Ammon's horn (tissue), 1 donor: ENCODE data around the gene VPS37C.
"Not testable (repeated sequence)": the region's sequence is repeated elsewhere in the genome, so short reads cannot be mapped to it uniquely, and the experiment has no call there.

ENCODE experiments used
- DNase-seq: peaks from one replicate; pipeline ENCODE4 v3.0.0-alpha.2; 2016; ENCODE audit warnings: low spot score

Gene VPS37C

GRCh38 chr11:61117168-61117520 is 44.1 kb downstream of the VPS37C start:
- no peak for DNase-seq

DNA sequence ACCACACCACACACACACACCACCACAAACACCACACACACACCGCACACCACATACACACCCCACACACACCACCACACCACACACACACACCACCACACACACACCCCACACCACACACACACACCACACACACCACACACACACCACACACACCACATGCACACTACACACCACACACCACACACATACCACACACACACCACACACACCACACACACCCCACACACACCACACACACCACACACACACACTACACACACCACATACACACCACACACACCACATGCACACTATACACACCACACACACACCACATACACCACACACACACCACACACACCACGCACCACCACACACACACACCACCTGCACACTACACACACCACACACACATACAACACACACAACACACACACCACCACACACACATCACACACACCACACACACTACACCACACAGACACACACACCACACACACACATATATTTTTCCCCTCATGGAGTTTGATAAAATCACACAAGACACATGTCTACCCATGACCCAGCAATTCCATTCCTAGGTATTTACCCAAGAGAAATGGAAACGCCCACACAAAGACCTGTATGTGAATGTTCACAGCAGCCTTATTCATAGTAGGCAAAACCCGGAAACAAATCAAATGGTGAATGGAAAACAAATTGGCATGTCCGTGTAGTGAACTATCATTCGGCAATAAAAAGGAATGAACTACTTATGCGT is 44.6 kb downstream of the VPS37C start:
- no peak for DNase-seq

DNA sequence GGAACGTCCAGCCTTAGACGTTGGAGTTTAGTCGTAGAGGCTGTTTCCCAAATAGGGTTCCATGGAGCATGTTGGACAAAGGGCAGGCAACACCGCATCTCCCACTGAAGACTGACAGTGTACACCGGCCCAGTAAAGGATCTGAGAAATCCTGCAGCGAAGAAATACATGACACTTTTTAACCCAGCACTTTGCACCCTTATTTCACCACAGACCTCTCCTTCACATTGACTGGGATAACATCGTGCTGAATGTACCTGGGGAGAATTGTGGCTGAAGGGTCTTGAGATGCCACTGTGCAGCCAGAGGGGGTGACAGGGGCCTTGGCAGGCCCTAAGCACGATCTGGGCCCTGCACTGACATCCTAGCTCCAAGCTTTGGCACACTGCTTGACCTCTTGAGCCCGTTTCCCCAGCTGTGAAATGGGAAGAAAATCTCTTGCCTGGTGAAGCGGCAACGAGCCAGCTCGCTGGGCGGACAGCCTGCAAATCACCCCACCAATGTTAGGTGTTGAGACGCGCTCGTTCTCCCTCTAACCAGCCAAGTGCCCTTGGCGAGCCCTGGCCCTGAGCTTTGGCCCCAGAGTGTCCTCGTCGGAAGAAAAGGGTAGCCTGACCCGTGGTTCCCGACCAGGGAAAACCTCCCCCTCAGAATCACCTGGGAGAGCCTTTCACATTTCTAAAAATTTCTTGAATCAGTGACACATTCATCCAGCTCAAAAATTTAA is 45.6 kb downstream of the VPS37C start:
- DNase-seq, result no peak

GRCh38 chr11:61114913-61115312 is 46.3 kb downstream of the VPS37C start:
- DNase-seq, result no peak

DNA sequence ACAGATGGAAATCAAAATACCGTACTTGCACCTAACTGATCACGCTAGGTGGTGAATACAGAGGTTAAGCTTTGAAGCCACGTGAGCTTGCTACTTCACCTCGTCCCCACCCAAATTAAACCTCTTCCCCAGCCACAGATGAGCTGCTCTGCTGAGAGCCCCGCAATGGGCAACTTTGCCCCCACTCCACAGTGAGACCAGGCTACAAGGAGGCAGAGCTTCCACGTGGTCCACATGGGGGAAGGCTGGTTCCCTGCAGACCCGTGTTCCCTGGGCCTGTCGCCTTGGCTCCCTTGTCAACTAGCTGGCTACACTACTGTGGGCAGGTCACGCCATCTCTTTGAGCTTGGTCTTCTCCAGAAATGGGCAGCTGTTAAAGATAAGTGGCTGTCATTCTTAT is 48.0 kb downstream of the VPS37C start:
- no peak for DNase-seq

DNA sequence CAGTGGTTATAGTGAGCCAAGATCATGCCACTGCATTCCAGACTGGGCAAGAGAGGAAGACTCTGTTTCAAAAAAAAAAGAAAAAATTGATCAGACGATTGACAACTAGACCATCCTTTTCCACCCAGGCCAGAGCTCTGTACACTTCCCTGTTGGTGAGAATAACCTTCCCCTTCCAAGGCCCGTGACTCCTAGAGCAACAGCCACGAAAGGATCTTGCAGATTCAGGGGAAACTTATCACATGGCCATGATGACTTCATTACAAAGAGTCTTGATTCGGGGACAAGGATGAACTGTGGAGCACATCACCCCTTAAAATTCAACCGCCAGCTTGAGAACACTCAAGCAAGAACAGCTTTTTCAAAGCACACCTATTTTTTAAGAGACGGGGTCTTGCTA is 48.7 kb downstream of the VPS37C start:
- no peak for DNase-seq

DNA sequence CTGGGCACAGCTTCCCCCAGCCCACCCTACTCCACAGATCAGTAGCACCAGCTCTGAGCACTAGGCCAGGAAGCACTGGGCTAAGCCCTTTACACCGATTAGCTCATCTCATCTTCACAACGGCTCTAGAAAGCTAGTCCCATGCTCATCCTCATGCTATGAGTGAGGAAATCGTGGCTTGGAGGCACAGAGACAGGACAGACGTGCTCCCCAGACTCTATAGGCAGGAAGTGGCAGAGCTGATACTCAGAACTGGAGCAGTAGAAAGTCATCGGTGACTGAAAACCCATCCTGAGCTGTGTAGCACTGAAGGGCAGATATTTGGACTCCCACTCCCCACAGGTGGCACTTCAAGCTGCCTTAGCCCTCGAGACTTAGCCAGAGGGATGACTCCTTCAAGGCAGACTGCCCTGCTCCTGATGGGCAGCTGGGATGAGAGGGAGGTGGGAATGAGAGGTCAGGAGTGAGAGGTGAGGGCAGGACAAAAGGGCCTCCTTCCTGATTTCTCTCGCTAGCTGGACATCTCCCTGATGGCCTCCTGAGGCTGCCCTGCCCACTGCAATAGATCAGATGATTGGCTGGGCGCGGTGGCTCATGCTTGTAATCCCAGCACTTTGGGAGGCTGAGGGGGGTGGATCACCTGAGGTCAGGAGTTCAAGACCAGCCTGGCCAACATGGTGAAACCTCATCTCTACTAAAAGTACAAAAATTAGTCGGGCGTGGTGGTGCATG is 49.3 kb downstream of the VPS37C start:
- DNase-seq, result no peak

DNA sequence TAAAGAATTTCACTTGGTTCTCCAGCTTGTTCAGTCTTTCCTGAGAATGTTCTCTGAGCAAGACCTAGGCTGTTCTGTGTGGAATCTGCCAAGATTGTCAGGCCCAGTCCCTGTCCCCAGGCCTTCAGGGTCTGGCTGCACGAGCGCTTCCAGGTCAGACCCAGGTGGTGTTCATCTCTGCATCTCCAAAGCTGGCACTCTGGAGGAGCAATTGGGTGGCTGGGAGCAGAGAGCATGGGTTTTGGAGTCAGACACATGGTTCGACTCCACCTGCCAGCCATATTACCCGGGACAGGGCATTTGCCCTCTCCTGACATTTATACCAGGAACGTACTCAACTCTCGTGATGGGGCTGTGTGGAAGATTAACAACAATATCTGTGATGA is 50.2 kb downstream of the VPS37C start:
- no peak for DNase-seq

- DNase-seq, result no peak
Measured at GRCh38 chr11:61110255-61111049, 50.8 kb downstream of the VPS37C start.

DNA sequence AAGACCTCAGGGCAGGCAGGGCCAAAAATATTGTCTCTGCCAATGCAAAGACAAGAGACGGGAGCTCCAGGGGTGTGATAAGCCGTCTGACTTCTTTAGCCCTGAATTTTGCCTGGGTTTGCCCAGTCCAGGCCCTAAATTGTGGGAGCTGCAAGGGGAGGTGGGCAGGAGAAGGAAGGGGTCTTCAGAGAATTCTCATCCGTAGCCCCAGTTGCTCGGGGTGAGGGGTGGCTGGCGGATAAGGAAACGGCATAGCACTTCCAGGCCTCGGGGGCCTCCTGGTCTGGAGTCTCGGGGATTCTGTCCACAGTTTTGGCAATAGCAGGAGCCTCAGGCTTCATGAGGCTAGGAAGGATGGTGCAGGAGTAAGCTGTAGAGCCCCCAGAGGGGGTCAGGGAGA is 51.6 kb downstream of the VPS37C start:
- no peak for DNase-seq

- no peak for DNase-seq
Measured at GRCh38 chr11:61108847-61109585, 52.2 kb downstream of the VPS37C start.

DNA sequence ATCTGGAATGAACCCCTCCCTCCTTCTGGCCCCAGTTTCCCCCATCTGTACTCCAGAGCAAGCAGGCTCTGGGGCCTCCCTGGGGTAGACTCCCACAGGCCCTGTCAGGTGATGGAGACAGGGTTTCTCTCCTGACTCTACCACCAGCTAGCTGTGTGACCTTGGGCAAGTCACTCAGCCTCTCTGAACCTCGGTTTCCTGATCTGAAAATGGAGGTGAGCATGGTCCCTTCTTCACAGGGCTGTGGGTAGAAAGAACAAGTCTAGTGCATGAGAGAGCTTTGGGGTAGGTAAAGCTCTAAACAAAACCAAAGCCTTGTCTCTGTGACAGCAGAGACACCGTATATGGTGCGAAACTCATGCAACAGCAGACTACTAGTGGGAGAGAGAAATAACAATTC is 53.3 kb downstream of the VPS37C start:
- no peak for DNase-seq

DNA sequence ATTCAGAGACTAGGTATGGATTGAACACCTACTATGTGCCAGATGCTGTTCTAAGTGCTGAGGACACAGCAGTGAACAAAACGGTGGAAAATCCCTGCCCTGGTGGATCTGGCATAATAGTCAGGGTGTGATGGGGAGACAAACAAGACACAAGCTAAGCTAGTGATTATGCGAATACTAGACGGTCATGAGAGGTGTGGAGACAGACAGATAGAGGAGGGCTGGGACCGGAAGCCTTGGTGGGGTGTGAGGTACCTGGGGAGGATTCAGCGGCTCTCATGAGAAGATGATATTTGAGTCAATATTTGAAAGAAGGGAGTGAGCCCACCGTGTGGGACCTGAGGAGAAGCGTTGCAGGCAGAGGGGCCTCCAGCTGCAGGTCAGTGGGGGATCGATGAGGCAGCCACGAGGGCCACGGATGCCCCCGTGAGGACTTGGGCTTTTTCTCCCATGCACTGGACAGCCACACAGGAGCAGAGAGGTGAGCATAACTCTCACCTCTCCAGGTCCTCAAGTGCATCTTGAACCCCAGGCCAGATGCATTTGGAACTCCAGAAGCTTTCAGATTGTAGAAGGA is 54.2 kb downstream of the VPS37C start:
- no peak for DNase-seq

GRCh38 chr11:61106296-61106695 is 54.9 kb downstream of the VPS37C start:
- DNase-seq, result no peak

DNA sequence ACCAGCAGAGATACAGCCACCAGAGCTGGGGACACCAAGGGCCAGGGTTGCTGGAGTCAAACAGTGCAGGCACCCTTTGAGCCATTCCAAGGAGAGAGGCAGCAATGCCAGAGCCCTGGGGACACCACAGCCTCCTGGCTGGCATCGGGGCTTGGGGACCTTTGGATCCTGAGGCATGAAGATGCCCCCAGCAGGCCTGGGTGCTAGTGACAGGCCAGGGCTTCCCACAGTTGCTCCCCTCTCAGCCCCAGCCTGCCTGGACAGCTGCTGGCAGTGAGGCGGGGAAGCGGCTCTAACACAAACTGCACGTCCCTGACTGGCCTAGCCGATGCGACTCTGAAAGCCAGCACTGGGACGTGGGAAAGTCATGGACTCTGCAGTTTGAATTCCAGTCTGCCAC is 56.3 kb downstream of the VPS37C start:
- DNase-seq, result no peak

GRCh38 chr11:61103851-61104423 is 57.3 kb downstream of the VPS37C start:
- no peak for DNase-seq

DNA sequence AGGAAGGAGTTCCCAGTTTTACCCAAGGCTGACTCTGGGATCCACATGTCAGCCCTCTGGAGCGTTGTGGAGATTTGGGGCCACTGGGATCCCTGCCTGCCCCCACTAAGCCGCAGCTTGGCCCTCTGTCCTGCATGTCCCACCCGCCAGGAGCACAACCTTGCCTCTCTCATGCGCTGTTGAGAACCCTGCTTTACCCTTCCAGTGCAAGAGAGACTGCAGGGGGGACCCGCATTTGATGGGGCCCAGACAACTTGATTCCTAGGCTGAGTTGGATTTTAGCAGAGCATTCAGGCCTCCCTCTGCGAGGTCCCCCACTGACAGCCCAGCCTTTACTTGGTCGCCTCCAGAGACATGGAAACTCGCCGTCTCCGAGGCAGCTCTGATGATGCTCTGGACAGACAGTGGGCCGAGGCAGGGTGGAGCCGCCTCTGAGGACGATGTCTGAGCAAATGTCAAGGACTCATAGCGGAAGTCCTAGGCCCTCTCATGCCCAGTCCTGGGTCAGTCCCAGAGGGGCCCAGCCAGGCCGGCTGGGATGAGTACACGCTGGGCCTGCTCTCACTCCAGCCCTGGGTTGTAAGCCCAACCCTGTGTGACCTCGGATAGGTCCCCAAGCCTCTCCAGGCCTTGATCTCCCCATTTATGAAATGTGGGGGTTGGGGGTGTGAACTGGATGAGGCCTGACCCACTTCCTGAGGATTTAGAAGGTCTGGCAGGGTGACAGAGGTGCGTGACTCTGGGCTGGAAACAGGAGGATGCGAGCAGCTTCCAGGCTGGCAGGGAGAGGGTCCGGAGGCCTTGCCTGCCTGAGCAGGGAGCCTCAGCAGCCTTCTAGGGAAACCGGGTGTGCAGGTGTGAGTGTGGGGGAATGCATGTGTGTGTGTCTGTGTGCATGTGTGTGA is 58.3 kb downstream of the VPS37C start:
- DNase-seq, result no peak

- DNase-seq, result no peak
Measured at GRCh38 chr11:61098778-61099177, 62.4 kb downstream of the VPS37C start.

DNA sequence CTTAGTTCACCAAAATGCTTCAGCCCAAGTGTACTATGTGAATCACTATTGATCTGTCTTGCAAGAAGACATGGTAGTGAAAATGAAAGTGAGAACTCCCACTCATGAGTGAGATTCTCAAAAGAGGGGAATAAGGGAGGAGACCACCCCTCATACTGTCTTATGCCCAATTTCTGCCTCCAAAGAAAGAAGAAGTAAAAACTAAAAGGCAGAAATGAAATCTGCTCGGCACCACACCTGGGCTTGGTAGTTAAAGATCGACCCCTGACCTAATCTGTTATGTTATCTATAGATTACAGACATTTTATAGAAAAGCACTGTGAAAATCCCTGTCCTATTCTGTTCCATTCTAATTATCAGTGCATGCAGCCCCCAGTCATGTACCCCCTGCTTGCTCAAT is 63.0 kb downstream of the VPS37C start:
- not testable (repeated sequence) for DNase-seq

- DNase-seq, result no peak
Measured at GRCh38 chr11:61095021-61095420, 66.2 kb downstream of the VPS37C start.
